Osteocyte (in vitro differentiated cells): ENCODE results near the gene C15orf39. TPM values are rescaled to one million over a fixed set of nuclear protein-coding genes. Genes with fewer than 3 reads are reported as not detected.

Experiments used
- DNase-seq: peaks from one replicate; pipeline ENCODE4 v3.0.0; 2021; ENCODE audit warnings: mixed read lengths; ENCODE audit not compliant: unreplicated experiment; ENCODE audit errors: extremely low spot score
- H3K27ac Mint-ChIP-seq: one replicate; pipeline ENCODE4 v1.8.0; 2021; ENCODE audit warnings: mild to moderate bottlenecking, mixed read lengths; ENCODE audit not compliant: unreplicated experiment
- H3K27me3 Mint-ChIP-seq: one replicate; pipeline ENCODE4 v1.8.0; 2021; ENCODE audit warnings: mixed read lengths; ENCODE audit not compliant: unreplicated experiment
- H3K36me3 Mint-ChIP-seq: one replicate; pipeline ENCODE4 v1.8.0; 2021; ENCODE audit warnings: mixed read lengths; ENCODE audit not compliant: unreplicated experiment
- H3K4me1 Mint-ChIP-seq: one replicate; pipeline ENCODE4 v1.8.0; 2021; ENCODE audit warnings: mixed read lengths; ENCODE audit not compliant: unreplicated experiment
- H3K4me3 Mint-ChIP-seq: one replicate; pipeline ENCODE4 v1.8.0; 2021; ENCODE audit warnings: mild to moderate bottlenecking, moderate library complexity, mixed read lengths; ENCODE audit not compliant: unreplicated experiment
- H3K9me3 Mint-ChIP-seq: one replicate; pipeline ENCODE4 v1.8.0; 2021; ENCODE audit warnings: mixed read lengths; ENCODE audit not compliant: unreplicated experiment
- total RNA-seq: library from RNA; stranded (reverse); gene quantifications from 2 replicates; pipeline ENCODE4 v1.2.1, GENCODE V29; 2021
- TF ChIP-seq, protein P1 (sequence below): fragments of 200-600 bp; sonication (generic); IDR thresholded peaks from 2 replicates; pipeline ENCODE4 v1.5.0; 2021; ENCODE audit warnings: antibody characterized with exemption, mild to moderate bottlenecking, moderate library complexity

Gene C15orf39
- total RNA-seq, 1 donor from 2014 or later, result 19.4 TPM

DNA sequence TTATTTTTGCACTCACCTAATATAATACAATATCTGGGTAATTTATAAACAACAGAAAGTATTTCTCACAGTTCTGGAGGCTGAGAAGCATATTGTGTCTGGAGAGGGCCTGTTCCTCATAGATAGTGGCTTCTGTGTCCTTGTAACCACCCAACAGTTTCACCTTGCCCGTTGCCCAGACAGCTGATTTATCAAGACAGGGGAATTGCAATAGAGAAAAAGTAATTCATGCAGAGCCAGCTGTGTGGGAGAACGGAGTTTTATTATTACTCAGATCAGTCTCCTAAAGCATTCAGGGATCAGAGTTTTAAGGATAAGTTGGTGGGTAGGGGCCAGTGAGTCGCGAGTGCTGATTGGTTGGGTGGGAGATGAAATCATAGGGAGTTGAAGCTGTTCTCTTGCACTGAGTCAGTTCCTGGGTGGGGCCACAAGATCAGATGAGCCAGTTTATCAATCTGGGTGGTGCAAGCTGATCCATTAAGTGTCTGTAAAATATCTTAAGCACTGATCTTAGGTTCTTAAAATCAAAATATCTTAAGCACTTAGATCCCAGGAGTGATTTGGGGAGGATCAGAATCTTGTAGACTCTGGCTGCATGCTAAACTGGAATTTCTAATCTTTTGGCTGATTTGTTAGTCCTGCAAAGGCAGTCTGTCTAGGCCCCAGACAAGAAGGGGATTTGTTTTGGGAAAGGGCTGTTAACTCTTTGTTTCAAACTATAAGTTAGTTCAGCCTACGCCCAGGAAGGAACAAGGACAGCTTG is 33.9 kb upstream of the C15orf39 start:
- Mint-ChIP-seq H3K27me3 (no peaks in the 10 kb centered on the region), H3K4me1 (peaks cover 22% of the 10 kb centered on the region), H3K4me3 (no peak overlapping the region), H3K36me3 (no peaks in the 10 kb centered on the region), H3K9me3 (no peaks in the 10 kb centered on the region), H3K27ac (no peak overlapping the region)
- TF ChIP-seq, protein P1, sequence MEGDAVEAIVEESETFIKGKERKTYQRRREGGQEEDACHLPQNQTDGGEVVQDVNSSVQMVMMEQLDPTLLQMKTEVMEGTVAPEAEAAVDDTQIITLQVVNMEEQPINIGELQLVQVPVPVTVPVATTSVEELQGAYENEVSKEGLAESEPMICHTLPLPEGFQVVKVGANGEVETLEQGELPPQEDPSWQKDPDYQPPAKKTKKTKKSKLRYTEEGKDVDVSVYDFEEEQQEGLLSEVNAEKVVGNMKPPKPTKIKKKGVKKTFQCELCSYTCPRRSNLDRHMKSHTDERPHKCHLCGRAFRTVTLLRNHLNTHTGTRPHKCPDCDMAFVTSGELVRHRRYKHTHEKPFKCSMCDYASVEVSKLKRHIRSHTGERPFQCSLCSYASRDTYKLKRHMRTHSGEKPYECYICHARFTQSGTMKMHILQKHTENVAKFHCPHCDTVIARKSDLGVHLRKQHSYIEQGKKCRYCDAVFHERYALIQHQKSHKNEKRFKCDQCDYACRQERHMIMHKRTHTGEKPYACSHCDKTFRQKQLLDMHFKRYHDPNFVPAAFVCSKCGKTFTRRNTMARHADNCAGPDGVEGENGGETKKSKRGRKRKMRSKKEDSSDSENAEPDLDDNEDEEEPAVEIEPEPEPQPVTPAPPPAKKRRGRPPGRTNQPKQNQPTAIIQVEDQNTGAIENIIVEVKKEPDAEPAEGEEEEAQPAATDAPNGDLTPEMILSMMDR, result no peak
- no peak for DNase-seq

DNA sequence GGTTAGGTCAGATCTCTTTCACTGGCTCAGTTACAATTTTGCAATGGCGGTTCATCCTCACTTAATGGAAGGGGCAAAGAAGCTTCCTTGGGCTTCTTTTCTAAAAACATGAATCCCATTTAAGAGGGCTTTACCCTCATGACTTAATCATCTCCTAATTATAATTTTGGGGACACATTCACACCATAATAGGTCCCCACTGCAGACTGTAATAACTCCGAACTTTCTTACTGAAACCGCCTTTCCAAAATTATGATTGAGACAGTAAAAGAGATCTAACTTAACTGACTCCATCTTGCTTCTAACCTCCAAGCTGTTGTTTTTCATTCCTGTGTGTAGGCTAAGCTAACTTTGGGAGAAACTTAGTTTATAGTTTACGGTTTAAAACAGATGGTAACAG is 33.3 kb upstream of the C15orf39 start:
- Mint-ChIP-seq H3K27me3 (no peaks in the 10 kb centered on the region), H3K4me3 (no peak overlapping the region), H3K9me3 (no peaks in the 10 kb centered on the region), H3K36me3 (no peaks in the 10 kb centered on the region), H3K27ac (no peak overlapping the region), H3K4me1 (peaks cover 22% of the 10 kb centered on the region)
- DNase-seq, result no peak
- TF ChIP-seq, protein P1, result no peak

DNA sequence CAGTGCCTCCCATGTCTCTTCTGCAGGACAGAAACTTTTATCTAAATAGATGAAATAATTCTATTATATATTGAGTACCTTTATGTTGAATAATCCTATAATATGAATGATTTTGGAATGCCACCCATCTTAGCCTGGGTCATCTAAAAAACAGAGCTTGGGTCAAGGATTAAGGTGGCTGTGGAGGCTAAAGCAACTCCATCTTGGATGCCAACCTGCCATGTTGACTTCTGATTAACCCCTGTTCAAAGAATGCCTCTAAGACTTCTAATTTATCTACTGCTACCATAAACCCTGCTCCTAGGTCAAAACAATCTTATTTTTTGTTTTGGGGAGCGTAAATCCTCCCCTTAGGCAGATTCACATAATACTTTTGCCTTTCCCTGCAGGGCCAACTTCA is 31.5 kb upstream of the C15orf39 start:
- TF ChIP-seq, protein P1, result no peak
- Mint-ChIP-seq H3K36me3 (no peaks in the 10 kb centered on the region), H3K27me3 (no peaks in the 10 kb centered on the region), H3K27ac (no peak overlapping the region), H3K4me1 (peaks cover 22% of the 10 kb centered on the region), H3K9me3 (no peaks in the 10 kb centered on the region), H3K4me3 (no peak overlapping the region)
- DNase-seq, result no peak

DNA sequence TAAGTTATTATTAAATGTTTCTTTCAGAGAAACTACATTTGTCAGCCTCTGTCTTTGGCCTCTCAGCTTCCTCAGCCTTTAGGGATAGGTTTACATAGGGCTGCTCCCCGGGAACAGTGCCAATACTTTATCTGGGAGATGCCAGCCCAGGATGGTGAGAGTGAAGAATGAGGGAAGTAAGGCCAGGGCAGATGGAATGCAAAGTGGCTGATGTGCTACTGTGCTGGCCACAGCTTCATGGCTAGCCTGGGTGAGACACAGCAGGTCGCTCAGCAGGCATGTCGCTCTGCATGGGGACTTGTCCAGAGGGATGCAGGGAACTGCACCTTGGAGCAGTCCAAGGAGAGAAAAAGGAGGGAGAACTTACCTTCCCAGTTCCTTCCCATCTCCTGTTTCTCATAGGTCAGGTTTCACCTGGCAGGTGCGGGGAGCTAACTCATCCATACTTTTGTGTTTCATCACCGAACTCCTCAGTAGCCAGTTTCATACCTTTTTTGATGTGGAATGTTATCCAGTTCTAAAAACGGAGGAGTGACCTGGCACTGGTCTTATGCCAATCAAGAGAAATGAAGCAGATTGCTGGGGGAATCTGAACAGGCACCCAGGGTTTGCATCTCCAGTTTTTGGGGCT is 30.9 kb upstream of the C15orf39 start:
- TF ChIP-seq, protein P1, result no peak
- Mint-ChIP-seq H3K27ac (no peak overlapping the region), H3K4me1 (peaks cover 24% of the 10 kb centered on the region), H3K36me3 (no peaks in the 10 kb centered on the region), H3K27me3 (no peaks in the 10 kb centered on the region), H3K9me3 (no peaks in the 10 kb centered on the region), H3K4me3 (no peak overlapping the region)
- no peak for DNase-seq

DNA sequence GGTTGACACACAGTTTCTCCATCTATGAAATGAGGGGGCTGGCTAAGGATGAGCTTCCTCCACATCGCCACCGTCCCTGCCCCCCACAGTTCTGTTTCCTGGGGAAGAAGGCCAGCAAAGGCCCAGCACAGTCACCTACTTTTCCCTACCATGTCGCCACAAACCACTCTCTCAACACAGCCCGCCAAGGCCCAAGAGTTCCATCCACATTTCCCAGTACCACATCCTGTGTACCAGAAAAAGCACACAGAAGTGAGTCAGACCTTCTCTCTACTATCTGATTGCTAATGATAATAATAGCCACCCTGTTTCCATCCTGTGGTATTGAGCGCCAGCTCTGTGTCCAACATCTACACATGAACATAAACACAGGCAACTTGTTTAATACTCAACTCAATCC is 30.3 kb upstream of the C15orf39 start:
- TF ChIP-seq, protein P1, result no peak
- no peak for DNase-seq
- Mint-ChIP-seq H3K4me3 (no peak overlapping the region), H3K4me1 (peaks cover 24% of the 10 kb centered on the region), H3K27me3 (no peaks in the 10 kb centered on the region), H3K9me3 (no peaks in the 10 kb centered on the region), H3K27ac (no peak overlapping the region), H3K36me3 (no peaks in the 10 kb centered on the region)
